Nephron progenitor cell (in vitro differentiated cells): ENCODE measurements around the gene ZDHHC1.

Experiments
- DNase-seq: peaks from one replicate; pipeline ENCODE4 v3.0.0; 2021
- H3K27ac Mint-ChIP-seq: 2 replicates; pipeline ENCODE4 v1.8.0; 2021; ENCODE audit warnings: mild to moderate bottlenecking, moderate library complexity, mixed read lengths
- H3K27me3 Mint-ChIP-seq: 2 replicates; pipeline ENCODE4 v1.8.0; 2021; ENCODE audit warnings: mild to moderate bottlenecking, low read depth, mixed read lengths; ENCODE audit not compliant: poor library complexity
- H3K36me3 Mint-ChIP-seq: 2 replicates; pipeline ENCODE4 v1.8.0; 2021; ENCODE audit warnings: low read depth, mixed read lengths
- H3K4me1 Mint-ChIP-seq: 2 replicates; pipeline ENCODE4 v1.8.0; 2021; ENCODE audit warnings: mixed read lengths
- H3K4me3 Mint-ChIP-seq: 2 replicates; pipeline ENCODE4 v1.8.0; 2021; ENCODE audit warnings: mild to moderate bottlenecking, moderate library complexity, mixed read lengths
- H3K9me3 Mint-ChIP-seq: 2 replicates; pipeline ENCODE4 v1.8.0; 2021; ENCODE audit warnings: mild to moderate bottlenecking, moderate library complexity, mixed read lengths
- TF ChIP-seq, protein P1 (sequence below): fragments of 200-600 bp; sonication (generic); IDR thresholded peaks from 2 replicates; pipeline ENCODE4 v1.5.0; 2021; ENCODE audit warnings: antibody characterized with exemption

The ZDHHC1 gene

DNA sequence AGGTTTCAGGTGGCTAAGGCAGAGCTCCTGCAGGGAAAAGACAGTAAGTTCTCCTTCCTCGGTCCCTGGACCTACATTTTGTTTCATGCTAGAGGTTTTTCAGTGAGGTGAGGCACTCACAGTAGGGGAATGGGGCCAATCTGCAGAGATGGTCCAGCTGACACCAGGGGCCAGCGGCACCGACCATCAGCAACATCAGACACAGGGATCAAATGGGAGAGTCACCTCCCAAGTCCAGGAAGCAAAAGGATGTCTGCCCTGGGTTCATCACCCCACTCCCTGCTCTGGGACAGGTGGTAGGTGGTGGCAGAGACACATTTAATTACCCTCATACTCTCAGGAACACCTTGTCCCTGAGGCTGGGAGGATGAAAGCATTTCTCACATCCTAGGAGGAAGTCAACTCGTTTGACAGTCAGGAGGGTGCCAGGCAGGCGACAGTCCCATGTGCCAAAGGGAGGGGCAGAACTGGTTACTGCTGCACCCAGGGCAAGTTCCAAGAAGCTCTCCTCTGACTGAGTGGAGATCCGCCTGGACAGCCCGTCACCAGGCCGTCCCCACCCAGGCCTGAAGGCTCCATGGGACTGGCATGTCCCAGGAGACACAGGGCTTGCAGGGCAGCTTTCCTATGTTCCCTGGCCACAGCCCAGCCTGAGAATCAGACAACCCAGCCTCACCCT, 45.5 kb upstream of the ZDHHC1 start:
- TF ChIP-seq, protein P1, sequence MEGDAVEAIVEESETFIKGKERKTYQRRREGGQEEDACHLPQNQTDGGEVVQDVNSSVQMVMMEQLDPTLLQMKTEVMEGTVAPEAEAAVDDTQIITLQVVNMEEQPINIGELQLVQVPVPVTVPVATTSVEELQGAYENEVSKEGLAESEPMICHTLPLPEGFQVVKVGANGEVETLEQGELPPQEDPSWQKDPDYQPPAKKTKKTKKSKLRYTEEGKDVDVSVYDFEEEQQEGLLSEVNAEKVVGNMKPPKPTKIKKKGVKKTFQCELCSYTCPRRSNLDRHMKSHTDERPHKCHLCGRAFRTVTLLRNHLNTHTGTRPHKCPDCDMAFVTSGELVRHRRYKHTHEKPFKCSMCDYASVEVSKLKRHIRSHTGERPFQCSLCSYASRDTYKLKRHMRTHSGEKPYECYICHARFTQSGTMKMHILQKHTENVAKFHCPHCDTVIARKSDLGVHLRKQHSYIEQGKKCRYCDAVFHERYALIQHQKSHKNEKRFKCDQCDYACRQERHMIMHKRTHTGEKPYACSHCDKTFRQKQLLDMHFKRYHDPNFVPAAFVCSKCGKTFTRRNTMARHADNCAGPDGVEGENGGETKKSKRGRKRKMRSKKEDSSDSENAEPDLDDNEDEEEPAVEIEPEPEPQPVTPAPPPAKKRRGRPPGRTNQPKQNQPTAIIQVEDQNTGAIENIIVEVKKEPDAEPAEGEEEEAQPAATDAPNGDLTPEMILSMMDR, result no peak
- Mint-ChIP-seq H3K27ac (no peak overlapping the region), H3K4me3 (no peak overlapping the region), H3K9me3 (no peaks in the 10 kb centered on the region), H3K27me3 (peaks cover 5% of the 10 kb centered on the region), H3K36me3 (no peaks in the 10 kb centered on the region), H3K4me1 (peaks cover 56% of the 10 kb centered on the region)
- DNase-seq, result no peak

DNA sequence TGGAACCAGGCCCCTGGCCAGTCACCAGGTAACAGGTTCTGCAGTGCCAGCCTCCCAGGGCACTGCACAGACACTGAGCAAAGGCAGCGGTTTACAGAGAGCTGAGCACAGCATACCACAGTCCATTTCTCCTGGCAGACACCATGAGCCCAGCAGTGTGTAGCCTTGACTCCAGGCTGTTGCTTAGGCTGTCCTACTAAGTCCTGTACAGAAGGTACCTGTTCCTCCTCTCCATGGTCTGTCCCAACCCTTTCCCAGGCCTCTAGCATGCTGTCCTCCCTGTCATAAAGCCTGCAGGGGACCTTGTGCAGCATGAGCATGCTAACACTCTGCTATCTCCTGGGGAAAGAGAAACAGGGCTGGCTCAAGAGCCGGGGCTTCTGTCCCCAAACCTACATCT, 44.7 kb upstream of the ZDHHC1 start:
- Mint-ChIP-seq H3K36me3 (no peaks in the 10 kb centered on the region), H3K9me3 (no peaks in the 10 kb centered on the region), H3K4me1 (peaks cover 56% of the 10 kb centered on the region), H3K27me3 (peaks cover 6% of the 10 kb centered on the region), H3K27ac (no peak overlapping the region), H3K4me3 (no peak overlapping the region)
- no peak for DNase-seq
- TF ChIP-seq, protein P1, result no peak

DNA sequence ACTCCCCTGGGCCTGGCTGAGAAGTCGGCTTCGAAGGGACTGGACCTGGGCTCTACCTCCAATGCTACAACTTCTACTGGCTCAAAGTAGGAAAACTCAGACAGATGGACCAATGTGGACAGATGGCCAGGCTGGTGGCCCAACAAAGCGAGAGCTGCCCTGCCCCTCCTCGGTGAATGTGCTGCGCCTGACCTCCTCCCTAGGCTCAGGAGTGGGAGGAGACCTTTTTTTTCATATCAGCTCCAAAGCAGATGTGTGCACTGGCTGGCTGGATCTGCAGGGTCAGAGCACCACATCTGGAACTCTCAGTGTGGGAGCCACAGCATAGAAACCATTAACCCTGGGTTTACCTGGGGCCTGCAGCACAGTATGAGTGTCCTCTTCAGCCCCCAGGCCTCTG, 43.9 kb upstream of the ZDHHC1 start:
- Mint-ChIP-seq H3K4me1 (peaks cover 53% of the 10 kb centered on the region), H3K27ac (no peak overlapping the region), H3K36me3 (no peaks in the 10 kb centered on the region), H3K27me3 (peaks cover 6% of the 10 kb centered on the region), H3K4me3 (no peak overlapping the region), H3K9me3 (no peaks in the 10 kb centered on the region)
- TF ChIP-seq, protein P1, result no peak
- DNase-seq, result no peak

DNA sequence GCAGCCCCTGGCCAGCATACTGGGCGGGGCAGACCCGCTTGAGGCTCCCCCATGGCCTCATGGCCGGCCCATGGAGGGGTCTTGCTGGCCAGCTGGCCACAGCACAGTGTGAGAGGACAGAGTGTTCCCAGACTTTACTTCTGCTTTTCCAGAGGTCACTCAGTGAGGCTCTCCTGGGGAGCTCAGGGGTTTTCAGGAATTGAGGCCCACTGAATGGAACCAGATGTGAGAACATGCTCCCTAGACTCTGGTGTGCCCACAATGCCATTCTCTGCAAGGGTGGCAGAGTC, 43.5 kb upstream of the ZDHHC1 start:
- Mint-ChIP-seq H3K4me3 (no peak overlapping the region), H3K36me3 (no peaks in the 10 kb centered on the region), H3K4me1 (peaks cover 57% of the 10 kb centered on the region), H3K27me3 (peaks cover 6% of the 10 kb centered on the region), H3K9me3 (no peaks in the 10 kb centered on the region), H3K27ac (no peak overlapping the region)
- no peak for DNase-seq
- TF ChIP-seq, protein P1, result no peak

DNA sequence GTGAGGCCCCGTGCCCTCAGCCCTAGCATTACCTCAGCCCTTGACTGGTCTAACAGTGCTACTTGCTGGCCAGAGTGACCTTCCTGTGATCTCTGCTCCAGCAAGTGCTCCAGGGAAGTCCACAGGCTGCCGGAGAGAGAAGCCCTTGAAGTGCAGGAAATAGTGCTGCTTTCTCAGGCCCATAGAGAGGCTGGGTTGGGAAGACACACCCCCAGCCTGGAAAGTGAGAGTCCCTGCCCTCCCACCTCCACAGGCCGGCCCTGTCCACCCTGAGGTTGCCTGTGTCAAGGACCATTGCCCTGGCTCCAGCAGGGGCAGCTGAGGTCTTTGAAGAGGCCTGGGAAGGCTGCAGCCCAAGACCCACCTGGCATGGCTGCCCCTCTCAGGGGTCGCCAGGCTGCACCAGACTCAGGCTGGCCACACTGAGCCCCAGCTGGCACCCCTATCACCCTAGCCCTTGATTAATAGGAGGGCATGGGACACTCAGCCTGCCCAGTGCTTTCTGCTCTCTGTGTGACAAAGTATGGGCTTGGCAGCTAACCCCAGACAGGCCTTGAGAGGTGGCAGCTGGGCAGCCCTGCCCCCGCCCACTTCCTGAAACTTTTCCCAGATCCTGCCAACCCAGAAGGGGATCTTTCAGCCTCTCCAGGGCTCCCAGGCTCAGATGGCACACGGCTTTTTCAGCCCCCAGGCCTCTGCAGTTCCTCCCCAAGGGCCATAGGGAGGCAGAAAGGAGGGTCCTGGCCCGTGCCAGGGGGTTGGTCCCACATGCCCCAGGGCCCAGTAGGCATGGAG, 43.0 kb upstream of the ZDHHC1 start:
- H3K27me3 Mint-ChIP-seq, result peaks cover 6% of the 10 kb centered on the region
- H3K27ac Mint-ChIP-seq, result peak overlapping the region; percentile 96
- H3K4me3 Mint-ChIP-seq, result peak overlapping the region; percentile 65
- no peaks in the 10 kb centered on the region for H3K9me3 Mint-ChIP-seq
- DNase-seq, result peak; percentile 69
- no peaks in the 10 kb centered on the region for H3K36me3 Mint-ChIP-seq
- peaks cover 62% of the 10 kb centered on the region for H3K4me1 Mint-ChIP-seq
- TF ChIP-seq, protein P1, result no peak
